ENCODE results near the gene CDCA3.

The CDCA3 gene

GRCh38 chr12:6852651-6853354 lies 1.7 kb upstream of the CDCA3 start:
- peak; percentile 27 for DNase-seq

- peak; percentile 99 for DNase-seq
These were observed 1.0 kb upstream of the CDCA3 start, which contains the start of gene USP5 for GRCh38 chr12:6851921-6852650. Gene USP5, plus strand, starts transcription at chr12:6852150. Its CDS starts 30 bp downstream, at chr12:6852180.

- DNase-seq = no peak
These were observed 312 bp downstream of the CDCA3 start for GRCh38 chr12:6850796-6851152.

GRCh38 chr12:6849976-6850560 lies 1.0 kb downstream of the CDCA3 start:
- no peak for DNase-seq

- no peak for DNase-seq
These were observed 1.7 kb downstream of the CDCA3 start for GRCh38 chr12:6849427-6849826.

GRCh38 chr12:6847676-6848075 lies 3.4 kb downstream of the CDCA3 start:
- no peak for DNase-seq

GRCh38 chr12:6846316-6846869 lies 4.7 kb downstream of the CDCA3 start:
- no peak for DNase-seq

- no peak for DNase-seq
These were observed 5.7 kb downstream of the CDCA3 start for GRCh38 chr12:6845395-6845794.

GRCh38 chr12:6843118-6843902 lies 7.8 kb downstream of the CDCA3 start:
- DNase-seq = no peak

- DNase-seq = no peak
These were observed 9.0 kb downstream of the CDCA3 start for GRCh38 chr12:6842075-6842474.

GRCh38 chr12:6840761-6841515 lies 10.1 kb downstream of the CDCA3 start, which contains the start of gene GNB3:
Gene GNB3, plus strand, starts transcription at chr12:6840925. Its CDS starts 363 bp downstream, at chr12:6841288.
- DNase-seq = no peak

- DNase-seq = no peak
These were observed 10.8 kb downstream of the CDCA3 start for GRCh38 chr12:6840330-6840729.

GRCh38 chr12:6839482-6840201 lies 11.4 kb downstream of the CDCA3 start:
- DNase-seq = peak; percentile 51

- no peak for DNase-seq
These were observed 12.2 kb downstream of the CDCA3 start for GRCh38 chr12:6838854-6839253.

- no peak for DNase-seq
These were observed 13.6 kb downstream of the CDCA3 start for GRCh38 chr12:6837370-6838060.

- no peak for DNase-seq
These were observed 14.2 kb downstream of the CDCA3 start for GRCh38 chr12:6836851-6837250.

- no peak for DNase-seq
These were observed 16.2 kb downstream of the CDCA3 start for GRCh38 chr12:6834873-6835272.

GRCh38 chr12:6834254-6834653 lies 16.8 kb downstream of the CDCA3 start:
- no peak for DNase-seq

GRCh38 chr12:6833189-6833890 lies 17.7 kb downstream of the CDCA3 start:
- no peak for DNase-seq

GRCh38 chr12:6832125-6832524 lies 19.0 kb downstream of the CDCA3 start:
- no peak for DNase-seq

Data from NCI-H1105 treated with DMSO at 0.1 percent for 48 hours (cell line).